Uterus (tissue), 4 donors: Measurements from ENCODE around the gene IQGAP2. TPM values are rescaled to one million over a fixed set of nuclear protein-coding genes. Genes with fewer than 3 reads are reported as not detected.
A peak's percentile ranks its signal among the peaks of the same experiment; 100 is the strongest.

Experiments used
- DNase-seq, 2 donors: peaks; one replicate each; pipeline ENCODE4 v3.0.0-alpha.2; 2019 to 2020
- H3K27ac ChIP-seq, 2 donors: fragments of 200-600 bp; sonication (generic); 1 replicate in 1 of 2; 2 replicates in 1 of 2; pipeline ENCODE4 v1.5.1; 2016 to 2018
- H3K27me3 ChIP-seq, 2 donors: fragments of 200-600 bp; sonication (generic); one replicate each; pipeline ENCODE4 v1.5.1; 2018 to 2019; ENCODE audit warnings: control low read depth in 1 of 2
- H3K36me3 ChIP-seq, 2 donors: fragments of 200-600 bp; sonication (generic); one replicate each; pipeline ENCODE4 v1.5.1; 2019; ENCODE audit warnings: control low read depth in 1 of 2
- H3K4me1 ChIP-seq, 2 donors: fragments of 200-600 bp; sonication (generic); one replicate each; pipeline ENCODE4 v1.5.1; 2018 to 2019; ENCODE audit warnings: control low read depth in 1 of 2
- H3K4me3 ChIP-seq, 2 donors: fragments of 200-600 bp; sonication (generic); 1 replicate in 1 of 2; 2 replicates in 1 of 2; pipeline ENCODE4 v1.5.1; 2018 to 2019; ENCODE audit warnings: mild to moderate bottlenecking in 1 of 2
- H3K9me3 ChIP-seq, 2 donors: fragments of 200-600 bp; sonication (generic); one replicate each; pipeline ENCODE4 v1.5.1; 2019; ENCODE audit warnings: control low read depth in 1 of 2
- POLR2A ChIP-seq, 2 donors: fragments of 450-650 bp; IDR thresholded peaks; one replicate each; pipeline ENCODE4 v1.6.1; 2016; ENCODE audit warnings: antibody characterized with exemption in 2 of 2, mild to moderate bottlenecking in 1 of 2, moderate library complexity in 1 of 2
- intact Hi-C: fragments of 100-400 bp; cut with DNase I; formaldehyde crosslinking; loops from one replicate; pipeline ENCODE4 v1.15.1; 2023; ENCODE audit warnings: low total_unique reads
- total RNA-seq, 4 donors: library from RNA; depleted of rRNA in 3 of 4; stranded (reverse); fragments of >200 nt in 3 of 4; gene quantifications; one replicate each; pipeline versions ENCODE4 v1.1.0 to v1.2.4, GENCODE V29; 2014 to 2023
- TF ChIP-seq, protein P1 (sequence below), 4 experiments: fragments of 200-600 bp in 2 of 4; fragments of 450-650 bp in 2 of 4; sonication (generic) in 2 of 4; IDR thresholded peaks; one replicate each; pipeline ENCODE4 v1.5.1; 2016 to 2019; ENCODE audit warnings: antibody characterized with exemption in 4 of 4, mild to moderate bottlenecking in 2 of 4, moderate library complexity in 1 of 4
- donor health status: DM: yes; HTN: yes; CAD: no.

Gene IQGAP2
- total RNA-seq, 4 donors from 2014 or later: 7.1 to 49.2 (median 9.4) TPM

DNA sequence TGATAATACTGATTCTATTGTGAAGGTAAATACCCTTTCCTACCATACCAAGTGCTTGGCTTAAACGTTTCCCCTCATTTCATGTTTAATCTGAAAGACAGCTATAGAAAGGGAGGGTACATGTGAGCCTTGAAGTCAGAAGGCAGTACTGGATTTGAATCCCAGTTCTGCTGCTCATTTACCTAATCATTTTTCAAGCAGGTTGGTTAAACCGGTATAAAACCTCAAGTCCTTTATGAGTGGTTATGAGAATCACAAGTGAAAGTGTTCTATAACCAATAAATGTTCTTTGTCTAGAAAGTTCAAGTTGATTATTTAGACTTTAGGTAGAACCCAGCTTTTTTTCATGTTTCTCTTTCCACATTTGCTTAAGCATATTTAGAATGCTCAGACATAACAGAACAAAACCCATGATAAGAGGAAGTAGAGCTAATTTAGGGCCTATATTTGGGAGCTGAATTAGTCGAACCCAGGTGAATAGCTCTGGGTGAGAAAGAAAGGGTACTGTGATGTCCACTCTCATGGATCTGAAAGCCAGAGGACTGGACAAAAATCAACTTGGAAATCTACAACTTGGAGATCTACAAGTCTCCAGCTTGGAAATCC lies 249.8 kb downstream of the IQGAP2 start:
- intact Hi-C loops: no loop called here
- H3K4me3 ChIP-seq: no peak overlapping the region
- H3K27ac ChIP-seq: no peak overlapping the region
- no peak for DNase-seq
- no peaks in the 10 kb centered on the region for H3K27me3 ChIP-seq
- no peaks in the 10 kb centered on the region for H3K36me3 ChIP-seq
- TF ChIP-seq, protein P1, sequence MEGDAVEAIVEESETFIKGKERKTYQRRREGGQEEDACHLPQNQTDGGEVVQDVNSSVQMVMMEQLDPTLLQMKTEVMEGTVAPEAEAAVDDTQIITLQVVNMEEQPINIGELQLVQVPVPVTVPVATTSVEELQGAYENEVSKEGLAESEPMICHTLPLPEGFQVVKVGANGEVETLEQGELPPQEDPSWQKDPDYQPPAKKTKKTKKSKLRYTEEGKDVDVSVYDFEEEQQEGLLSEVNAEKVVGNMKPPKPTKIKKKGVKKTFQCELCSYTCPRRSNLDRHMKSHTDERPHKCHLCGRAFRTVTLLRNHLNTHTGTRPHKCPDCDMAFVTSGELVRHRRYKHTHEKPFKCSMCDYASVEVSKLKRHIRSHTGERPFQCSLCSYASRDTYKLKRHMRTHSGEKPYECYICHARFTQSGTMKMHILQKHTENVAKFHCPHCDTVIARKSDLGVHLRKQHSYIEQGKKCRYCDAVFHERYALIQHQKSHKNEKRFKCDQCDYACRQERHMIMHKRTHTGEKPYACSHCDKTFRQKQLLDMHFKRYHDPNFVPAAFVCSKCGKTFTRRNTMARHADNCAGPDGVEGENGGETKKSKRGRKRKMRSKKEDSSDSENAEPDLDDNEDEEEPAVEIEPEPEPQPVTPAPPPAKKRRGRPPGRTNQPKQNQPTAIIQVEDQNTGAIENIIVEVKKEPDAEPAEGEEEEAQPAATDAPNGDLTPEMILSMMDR (IDR thresholded peaks at IDR 0.05): no peak
- no peak for TF ChIP-seq POLR2A (IDR thresholded peaks at IDR 0.05)
- no peaks in the 10 kb centered on the region for H3K4me1 ChIP-seq
- no peaks in the 10 kb centered on the region for H3K9me3 ChIP-seq

DNA sequence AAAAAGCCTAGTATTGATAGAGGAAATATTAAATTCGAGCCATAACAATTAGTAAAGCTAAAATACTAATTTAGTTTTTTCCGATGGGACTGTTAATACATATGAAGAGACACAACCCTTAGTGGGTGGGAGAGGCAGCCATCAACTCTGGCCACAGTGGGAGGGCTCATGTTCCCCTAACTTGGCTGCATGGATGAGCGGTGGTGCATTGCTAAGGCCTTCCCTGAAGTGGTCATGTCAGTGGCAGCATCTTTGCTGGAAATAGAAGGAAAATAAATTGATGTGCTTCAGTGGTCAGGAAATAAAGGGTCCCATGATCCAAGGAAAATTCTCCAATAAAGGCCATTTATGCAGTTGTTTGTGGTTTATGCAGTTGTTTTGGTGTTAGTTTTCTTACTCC lies 254.0 kb downstream of the IQGAP2 start:
- no peaks in the 10 kb centered on the region for H3K36me3 ChIP-seq
- no peaks in the 10 kb centered on the region for H3K9me3 ChIP-seq
- no peak for TF ChIP-seq POLR2A (IDR thresholded peaks at IDR 0.05)
- TF ChIP-seq, protein P1 (IDR thresholded peaks at IDR 0.05): no peak
- H3K27me3 ChIP-seq: no peaks in the 10 kb centered on the region
- no peaks in the 10 kb centered on the region for H3K4me1 ChIP-seq
- DNase-seq: no peak
- peak overlapping the region in 1 of 2 donors; percentile 21 for H3K27ac ChIP-seq
- intact Hi-C loops: no loop called here
- no peak overlapping the region for H3K4me3 ChIP-seq

DNA sequence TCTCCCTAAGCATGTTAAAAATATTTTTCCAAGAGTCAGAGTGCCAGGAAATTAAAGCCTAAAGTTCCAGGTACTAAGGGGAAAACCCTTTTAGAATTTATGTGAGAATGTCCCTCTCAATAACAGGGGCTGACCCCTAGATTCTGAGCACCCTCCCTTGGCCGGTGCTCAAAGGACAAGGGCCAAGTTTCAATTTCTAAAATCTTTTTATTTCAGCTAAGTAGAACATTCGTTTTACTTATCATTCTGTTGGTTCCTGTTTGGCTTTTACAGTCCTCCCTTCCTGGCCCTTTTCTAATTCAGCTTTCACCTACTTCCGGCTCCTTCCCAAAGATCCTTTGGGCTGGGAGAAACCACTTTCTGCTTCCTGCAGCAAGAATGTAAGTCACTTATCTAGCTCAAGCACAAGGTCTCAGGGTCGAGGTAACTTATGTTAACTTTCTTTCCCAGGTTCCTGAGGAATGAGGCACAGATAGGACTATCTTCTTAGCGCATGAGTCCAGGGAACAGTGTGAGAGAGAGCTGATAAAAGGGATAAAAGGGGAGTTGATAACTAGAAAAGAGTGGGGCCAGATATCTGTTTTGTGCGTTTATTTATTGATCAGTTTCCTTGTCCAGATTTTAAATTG lies 254.7 kb downstream of the IQGAP2 start:
- H3K36me3 ChIP-seq: no peaks in the 10 kb centered on the region
- H3K9me3 ChIP-seq: no peaks in the 10 kb centered on the region
- H3K4me1 ChIP-seq: no peaks in the 10 kb centered on the region
- no peak overlapping the region for H3K4me3 ChIP-seq
- H3K27me3 ChIP-seq: no peaks in the 10 kb centered on the region
- DNase-seq: no peak
- intact Hi-C loops: no loop called here
- no peak for TF ChIP-seq POLR2A (IDR thresholded peaks at IDR 0.05)
- TF ChIP-seq, protein P1 (IDR thresholded peaks at IDR 0.05): no peak
- H3K27ac ChIP-seq: peak overlapping the region in 1 of 2 donors; percentile 33

DNA sequence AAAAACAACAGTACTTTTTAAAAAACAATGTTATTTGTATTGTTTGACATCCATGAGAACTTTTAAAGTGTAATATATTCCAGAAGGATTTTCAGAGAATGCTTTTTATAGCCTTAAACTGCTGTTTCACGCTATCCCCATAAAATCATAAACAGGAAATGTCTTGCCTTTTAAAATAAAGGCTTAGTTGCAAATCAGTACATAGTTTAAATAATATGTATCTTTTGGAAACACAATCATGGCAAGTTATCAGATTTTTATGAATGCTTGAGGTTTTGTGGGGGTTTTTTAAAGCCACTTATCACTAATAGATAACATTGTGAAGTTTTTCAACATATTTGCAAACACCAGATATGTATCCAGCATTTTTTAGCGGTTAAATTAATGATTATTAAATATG lies 257.3 kb downstream of the IQGAP2 start:
- H3K36me3 ChIP-seq: no peaks in the 10 kb centered on the region
- DNase-seq: no peak
- no peaks in the 10 kb centered on the region for H3K9me3 ChIP-seq
- no peak for TF ChIP-seq POLR2A (IDR thresholded peaks at IDR 0.05)
- TF ChIP-seq, protein P1 (IDR thresholded peaks at IDR 0.05): no peak
- H3K27me3 ChIP-seq: no peaks in the 10 kb centered on the region
- no peak overlapping the region for H3K4me3 ChIP-seq
- H3K4me1 ChIP-seq: no peaks in the 10 kb centered on the region
- peak overlapping the region in 1 of 2 donors; percentile 58 for H3K27ac ChIP-seq
- intact Hi-C loops: no loop called here

DNA sequence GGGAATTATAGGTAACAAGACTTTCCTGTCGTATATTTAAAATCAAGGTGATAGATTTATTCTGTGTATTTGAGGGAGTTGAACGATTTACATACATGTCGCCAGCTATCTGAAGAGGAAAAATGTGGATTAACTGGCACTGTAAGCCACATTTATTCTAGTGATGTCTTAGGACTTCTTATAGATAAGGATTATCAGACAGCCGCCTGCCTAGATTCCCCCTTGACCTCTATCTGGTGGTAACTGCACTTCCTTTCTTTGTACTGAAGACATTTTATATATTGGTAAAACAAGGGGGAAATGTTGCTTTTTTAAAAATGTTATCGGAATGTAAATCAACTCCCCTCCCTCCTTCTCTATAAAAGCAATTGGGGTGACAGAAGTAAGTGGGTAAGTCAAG lies 259.4 kb downstream of the IQGAP2 start:
- no peak overlapping the region for H3K27ac ChIP-seq
- H3K4me1 ChIP-seq: no peaks in the 10 kb centered on the region
- H3K27me3 ChIP-seq: no peaks in the 10 kb centered on the region
- no peaks in the 10 kb centered on the region for H3K9me3 ChIP-seq
- no peak for TF ChIP-seq POLR2A (IDR thresholded peaks at IDR 0.05)
- TF ChIP-seq, protein P1 (IDR thresholded peaks at IDR 0.05): no peak
- intact Hi-C loops: no loop called here
- H3K36me3 ChIP-seq: no peaks in the 10 kb centered on the region
- no peak overlapping the region for H3K4me3 ChIP-seq
- no peak for DNase-seq
